Stimulated activated memory B cell treated with anti-CD40 and anti-IgM and Interleukin-4, amounts not matched to agents 10 μg/mL and 1 μg/mL and 100 μg/mL, for 72 hours (primary cell): ENCODE measurements around the gene INO80C.

ENCODE experiments used
- ATAC-seq: fragments of 150-1000 bp; cut with Tn5 transposase; 2 replicates; pipeline ENCODE4 v1.10.0; 2021
- H3K27ac Mint-ChIP-seq: one replicate; pipeline ENCODE4 v1.8.0; 2022; ENCODE audit warnings: mild to moderate bottlenecking, mixed read lengths
- H3K27me3 Mint-ChIP-seq: one replicate; pipeline ENCODE4 v1.8.0; 2022; ENCODE audit warnings: mixed read lengths
- H3K36me3 Mint-ChIP-seq: one replicate; pipeline ENCODE4 v1.8.0; 2022; ENCODE audit warnings: mixed read lengths
- H3K4me1 Mint-ChIP-seq: one replicate; pipeline ENCODE4 v1.8.0; 2022; ENCODE audit warnings: mixed read lengths
- H3K4me3 Mint-ChIP-seq: one replicate; pipeline ENCODE4 v1.8.0; 2022; ENCODE audit warnings: mild to moderate bottlenecking, moderate library complexity, mixed read lengths
- H3K9me3 Mint-ChIP-seq: one replicate; pipeline ENCODE4 v1.8.0; 2022; ENCODE audit warnings: mixed read lengths

The INO80C gene, protein sequence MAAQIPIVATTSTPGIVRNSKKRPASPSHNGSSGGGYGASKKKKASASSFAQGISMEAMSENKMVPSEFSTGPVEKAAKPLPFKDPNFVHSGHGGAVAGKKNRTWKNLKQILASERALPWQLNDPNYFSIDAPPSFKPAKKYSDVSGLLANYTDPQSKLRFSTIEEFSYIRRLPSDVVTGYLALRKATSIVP

DNA sequence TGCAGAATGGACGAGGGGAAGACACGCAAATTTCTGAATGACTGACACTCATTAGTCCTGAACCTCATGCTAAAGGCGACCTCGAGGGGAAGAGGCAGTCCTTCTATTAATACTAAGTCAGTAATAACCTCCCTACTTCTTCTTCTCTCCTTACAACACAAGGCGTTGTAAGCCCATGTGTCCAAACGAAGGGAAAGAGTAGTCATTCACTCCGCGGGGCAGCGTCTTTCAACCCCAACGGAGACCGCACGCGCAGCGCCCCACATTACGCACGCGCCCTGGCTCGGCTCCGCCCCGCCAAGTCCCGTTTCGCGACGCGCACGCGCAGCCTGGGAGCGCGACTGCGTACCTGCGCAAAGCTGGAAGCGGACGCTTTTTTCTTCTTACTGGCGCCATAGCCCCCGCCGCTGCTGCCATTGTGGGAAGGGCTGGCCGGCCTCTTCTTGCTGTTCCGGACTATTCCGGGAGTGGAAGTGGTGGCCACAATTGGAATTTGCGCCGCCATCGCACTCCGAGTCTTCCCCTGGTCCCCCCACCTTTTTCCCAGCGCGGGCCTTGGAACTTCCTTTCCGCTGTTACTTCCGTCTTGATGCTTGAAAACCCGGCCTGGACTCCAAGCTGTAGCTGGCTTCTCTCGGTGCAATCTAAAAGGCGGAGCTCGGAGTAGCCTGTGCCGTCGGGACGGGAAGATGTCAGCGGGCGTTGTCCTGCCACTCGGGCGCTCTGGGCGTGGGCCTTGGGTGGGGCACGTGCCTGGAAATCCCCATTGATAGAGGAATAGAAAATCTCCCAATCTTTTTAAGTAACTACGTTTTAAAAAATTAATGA, at the start of gene INO80C:
Gene INO80C, minus strand, starts transcription at position 591 of the 828 bp plus-strand sequence. Its CDS starts 86 bp downstream, at position 505.
- Mint-ChIP-seq H3K4me3 (peak within 1 kb of the TSS; percentile 90), H3K36me3 (peaks cover 5% of the 10 kb centered on the region), H3K27me3 (no peaks in the 10 kb centered on the region), H3K4me1 (peaks cover 41% of the 10 kb centered on the region), H3K27ac (peak within 1 kb of the TSS; percentile 93), H3K9me3 (no peaks in the 10 kb centered on the region)
- ATAC-seq: peak; percentile 96

DNA sequence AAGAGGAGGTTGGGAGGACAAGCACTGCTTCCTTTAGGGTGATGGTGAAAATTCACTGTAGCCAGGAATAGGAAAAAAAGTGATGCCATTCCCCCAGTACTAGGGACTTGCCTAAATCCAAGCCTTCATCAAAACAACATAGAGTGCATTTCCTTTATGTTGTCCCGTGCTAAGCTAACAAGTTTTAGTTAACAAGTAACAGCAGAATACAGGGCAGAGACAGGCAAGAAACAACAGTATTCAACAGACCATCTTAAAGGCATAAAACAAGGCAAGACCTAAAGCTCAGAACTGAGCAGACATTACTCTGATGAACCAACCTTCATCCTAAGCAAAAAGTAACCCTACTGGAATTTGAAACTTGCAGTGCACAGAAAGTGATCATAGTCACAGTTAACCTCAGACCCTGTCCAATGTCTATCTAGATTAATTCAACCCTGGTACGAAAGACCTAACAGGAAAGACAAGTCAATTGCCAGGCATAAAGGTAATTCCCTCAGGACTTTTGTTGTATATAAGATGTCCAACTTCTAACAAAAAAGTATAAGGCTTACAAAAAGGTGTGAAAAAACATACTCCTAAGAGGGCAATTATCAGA, 49.3 kb upstream of the INO80C start:
- Mint-ChIP-seq H3K27ac (no peak overlapping the region), H3K4me1 (no peaks in the 10 kb centered on the region), H3K4me3 (no peak overlapping the region), H3K27me3 (peaks cover 19% of the 10 kb centered on the region), H3K36me3 (no peaks in the 10 kb centered on the region), H3K9me3 (peaks cover 3% of the 10 kb centered on the region)
- ATAC-seq: no peak

DNA sequence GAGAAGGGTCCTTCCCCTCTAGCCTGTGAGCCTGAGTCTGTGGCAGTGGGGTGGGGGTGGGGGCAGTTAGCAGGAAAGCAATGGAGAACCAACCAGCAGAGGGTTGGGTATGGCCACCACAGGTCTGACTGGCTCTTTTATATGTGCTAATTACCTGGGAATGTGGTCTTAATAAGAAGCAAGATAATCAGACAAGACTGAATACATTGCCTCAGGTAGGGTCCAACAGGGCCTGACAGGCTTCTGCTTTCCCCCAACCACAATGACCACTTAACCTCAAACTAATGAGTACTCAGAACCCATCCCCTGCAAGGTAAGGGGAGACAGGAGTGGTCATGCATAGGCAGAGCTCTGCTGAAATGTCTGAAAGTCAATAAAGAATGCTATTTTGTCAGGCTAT, 44.6 kb upstream of the INO80C start:
- Mint-ChIP-seq H3K4me3 (no peak overlapping the region), H3K27me3 (peaks cover 19% of the 10 kb centered on the region), H3K9me3 (peaks cover 6% of the 10 kb centered on the region), H3K36me3 (no peaks in the 10 kb centered on the region), H3K4me1 (no peaks in the 10 kb centered on the region), H3K27ac (no peak overlapping the region)
- ATAC-seq: no peak

DNA sequence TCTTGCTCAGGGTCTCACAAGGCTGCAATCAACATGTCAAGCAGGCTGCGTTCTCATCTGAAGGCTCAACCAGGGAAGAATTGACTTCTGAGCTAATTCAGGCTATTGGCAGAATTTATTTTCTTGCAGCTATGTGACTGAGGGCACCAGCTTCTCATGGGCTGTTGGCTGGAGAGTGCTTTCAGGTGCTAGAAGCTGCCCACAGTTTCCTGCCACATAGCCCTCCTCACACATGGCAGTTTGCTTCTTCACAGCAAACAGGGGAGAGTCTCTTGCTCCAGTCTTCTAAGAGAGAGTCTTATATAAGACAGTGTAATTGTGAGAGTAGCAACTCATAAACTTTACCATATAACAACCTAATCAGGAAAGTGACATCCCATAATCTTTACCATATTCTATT, 37.5 kb upstream of the INO80C start:
- Mint-ChIP-seq H3K4me3 (no peak overlapping the region), H3K27ac (no peak overlapping the region), H3K36me3 (peaks cover 5% of the 10 kb centered on the region), H3K27me3 (peaks cover 13% of the 10 kb centered on the region), H3K9me3 (peaks cover 21% of the 10 kb centered on the region), H3K4me1 (no peaks in the 10 kb centered on the region)
- ATAC-seq: no peak

DNA sequence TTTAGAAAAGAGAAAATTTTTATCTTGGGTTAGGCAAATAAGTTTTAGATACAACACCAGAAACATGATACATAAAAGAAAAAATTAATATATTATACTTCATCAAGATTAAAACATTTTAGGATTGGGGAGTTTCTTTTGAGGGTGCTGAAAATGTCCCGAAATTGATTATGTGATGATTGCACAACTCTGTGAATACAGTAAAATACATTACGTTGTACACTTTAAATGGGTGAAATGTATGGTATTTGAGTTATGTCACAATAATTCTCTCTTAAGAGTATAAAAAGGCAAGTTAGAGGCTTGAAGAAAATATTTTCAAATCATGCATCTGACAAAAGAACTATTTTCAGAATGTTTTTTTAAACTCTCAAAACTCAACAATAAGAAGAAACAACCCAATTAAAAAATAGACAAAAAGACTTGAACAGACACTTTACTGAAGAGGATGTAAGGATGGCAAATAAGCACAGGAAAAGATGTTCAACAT, 36.2 kb upstream of the INO80C start:
- Mint-ChIP-seq H3K4me3 (no peak overlapping the region), H3K4me1 (no peaks in the 10 kb centered on the region), H3K9me3 (peaks cover 24% of the 10 kb centered on the region), H3K27me3 (peaks cover 27% of the 10 kb centered on the region), H3K36me3 (peaks cover 5% of the 10 kb centered on the region), H3K27ac (no peak overlapping the region)
- no peak for ATAC-seq

DNA sequence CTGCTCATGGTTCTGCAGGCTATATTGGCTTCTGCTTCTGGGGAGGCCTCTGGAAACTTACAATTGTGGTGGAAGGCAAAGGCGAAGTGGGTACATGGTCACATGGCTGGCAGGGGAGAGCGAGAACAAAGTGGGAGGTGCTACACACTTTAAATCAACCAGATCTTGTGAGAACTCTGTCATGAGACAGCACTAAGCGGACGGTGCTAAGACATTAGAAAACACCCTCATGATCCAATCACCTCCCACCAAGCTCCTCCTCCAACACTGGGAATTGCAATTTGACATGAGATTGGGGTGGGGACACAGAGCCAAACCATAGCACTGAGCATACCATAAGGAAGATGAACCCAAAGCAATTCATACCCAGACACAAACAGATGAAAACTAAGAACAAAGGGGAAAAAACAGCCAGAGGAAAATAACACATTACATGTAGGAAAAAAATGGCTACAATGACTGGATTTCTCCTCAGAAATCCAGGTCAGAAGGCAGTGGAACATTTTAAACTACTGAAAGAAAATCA, 31.1 kb upstream of the INO80C start:
- Mint-ChIP-seq H3K27ac (no peak overlapping the region), H3K9me3 (peaks cover 18% of the 10 kb centered on the region), H3K4me3 (no peak overlapping the region), H3K36me3 (no peaks in the 10 kb centered on the region), H3K27me3 (peaks cover 67% of the 10 kb centered on the region), H3K4me1 (peaks cover 9% of the 10 kb centered on the region)
- no peak for ATAC-seq

DNA sequence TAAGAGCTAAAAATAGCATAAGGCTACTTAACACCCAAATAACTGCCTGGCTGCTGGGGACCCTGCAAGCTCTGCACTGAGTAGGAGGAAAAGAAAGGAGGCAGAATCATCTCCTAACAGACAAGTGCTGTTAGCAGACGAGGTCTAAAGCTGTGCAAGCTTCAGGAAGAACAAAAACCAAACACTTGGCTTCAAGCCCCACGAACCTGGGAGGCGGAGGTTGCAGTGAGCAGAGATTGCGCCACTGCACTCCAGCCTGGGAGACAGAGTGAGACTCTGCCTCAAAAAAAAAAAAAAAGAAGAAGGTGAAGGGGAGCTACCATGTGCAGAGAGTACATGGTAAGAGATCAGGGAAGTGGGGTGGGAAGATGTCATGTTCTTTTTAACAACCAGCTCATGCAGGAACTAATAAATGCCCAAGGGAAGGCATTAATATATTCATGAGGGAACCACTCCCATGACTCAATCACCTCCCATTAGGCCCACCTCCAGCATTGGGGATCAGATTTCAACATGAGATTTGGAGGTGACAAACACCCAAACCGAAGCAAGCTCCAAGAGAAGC, 28.8 kb upstream of the INO80C start:
- no peaks in the 10 kb centered on the region for H3K36me3 Mint-ChIP-seq
- H3K27ac Mint-ChIP-seq: no peak overlapping the region
- H3K9me3 Mint-ChIP-seq: peaks cover 18% of the 10 kb centered on the region
- no peak overlapping the region for H3K4me3 Mint-ChIP-seq
- no peak for ATAC-seq
- peaks cover 81% of the 10 kb centered on the region for H3K27me3 Mint-ChIP-seq
- H3K4me1 Mint-ChIP-seq: peaks cover 13% of the 10 kb centered on the region

DNA sequence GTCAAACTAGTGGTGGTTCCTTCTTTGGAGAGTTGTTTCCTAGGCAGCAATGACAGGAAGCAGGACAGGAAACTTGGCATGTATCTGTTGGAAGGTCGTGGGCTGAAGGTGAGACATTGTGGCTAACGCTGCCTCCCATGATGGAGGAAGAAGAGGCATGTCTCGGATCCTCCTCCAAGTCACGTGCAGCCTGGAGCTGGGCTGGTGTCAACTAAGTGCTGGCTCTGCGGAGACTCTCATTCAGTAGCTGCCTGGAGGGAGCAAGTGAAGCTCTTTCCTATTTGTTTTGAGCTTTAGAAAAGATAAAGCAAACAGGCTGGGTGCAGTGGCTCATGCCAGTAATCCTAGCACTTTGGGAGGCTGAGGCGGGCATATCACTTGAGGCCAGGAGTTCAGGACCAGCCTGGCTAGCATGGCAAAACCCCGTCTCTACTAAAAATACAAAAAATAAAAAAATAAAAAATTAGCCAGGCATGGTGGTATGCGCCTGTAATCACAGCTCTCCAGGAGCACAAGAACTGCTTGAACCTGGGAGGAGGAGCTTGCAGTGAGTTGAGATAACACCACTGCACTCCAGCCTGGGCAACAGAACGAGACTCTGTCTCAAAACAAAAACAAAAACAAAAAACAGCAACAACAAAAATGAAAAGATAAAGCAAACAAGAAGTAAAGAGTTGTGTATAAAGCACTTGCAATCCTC, 28.2 kb upstream of the INO80C start:
- ATAC-seq: no peak
- peaks cover 13% of the 10 kb centered on the region for H3K4me1 Mint-ChIP-seq
- no peak overlapping the region for H3K4me3 Mint-ChIP-seq
- H3K27me3 Mint-ChIP-seq: peaks cover 81% of the 10 kb centered on the region
- H3K27ac Mint-ChIP-seq: no peak overlapping the region
- peaks cover 17% of the 10 kb centered on the region for H3K9me3 Mint-ChIP-seq
- H3K36me3 Mint-ChIP-seq: no peaks in the 10 kb centered on the region

DNA sequence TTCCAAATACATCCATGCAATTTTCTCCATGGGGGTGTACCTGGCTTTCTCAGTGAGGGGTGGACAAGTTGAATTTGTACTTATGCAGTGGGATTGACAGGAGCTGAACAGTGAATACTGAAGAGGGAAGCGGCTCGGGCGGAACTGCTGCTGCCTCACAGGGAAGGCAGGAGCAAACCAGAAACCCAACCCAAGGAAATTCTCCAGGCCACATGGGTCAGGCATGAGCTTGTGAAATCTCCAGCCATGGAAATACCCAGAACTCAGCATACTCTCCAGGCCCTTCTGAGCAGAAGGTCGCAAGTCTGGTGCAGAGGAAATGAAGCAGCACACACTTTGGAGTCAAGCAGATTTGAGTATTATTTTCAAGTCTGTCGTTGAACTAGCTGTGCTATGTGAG, 26.5 kb upstream of the INO80C start:
- H3K4me3 Mint-ChIP-seq: no peak overlapping the region
- H3K27ac Mint-ChIP-seq: no peak overlapping the region

DNA sequence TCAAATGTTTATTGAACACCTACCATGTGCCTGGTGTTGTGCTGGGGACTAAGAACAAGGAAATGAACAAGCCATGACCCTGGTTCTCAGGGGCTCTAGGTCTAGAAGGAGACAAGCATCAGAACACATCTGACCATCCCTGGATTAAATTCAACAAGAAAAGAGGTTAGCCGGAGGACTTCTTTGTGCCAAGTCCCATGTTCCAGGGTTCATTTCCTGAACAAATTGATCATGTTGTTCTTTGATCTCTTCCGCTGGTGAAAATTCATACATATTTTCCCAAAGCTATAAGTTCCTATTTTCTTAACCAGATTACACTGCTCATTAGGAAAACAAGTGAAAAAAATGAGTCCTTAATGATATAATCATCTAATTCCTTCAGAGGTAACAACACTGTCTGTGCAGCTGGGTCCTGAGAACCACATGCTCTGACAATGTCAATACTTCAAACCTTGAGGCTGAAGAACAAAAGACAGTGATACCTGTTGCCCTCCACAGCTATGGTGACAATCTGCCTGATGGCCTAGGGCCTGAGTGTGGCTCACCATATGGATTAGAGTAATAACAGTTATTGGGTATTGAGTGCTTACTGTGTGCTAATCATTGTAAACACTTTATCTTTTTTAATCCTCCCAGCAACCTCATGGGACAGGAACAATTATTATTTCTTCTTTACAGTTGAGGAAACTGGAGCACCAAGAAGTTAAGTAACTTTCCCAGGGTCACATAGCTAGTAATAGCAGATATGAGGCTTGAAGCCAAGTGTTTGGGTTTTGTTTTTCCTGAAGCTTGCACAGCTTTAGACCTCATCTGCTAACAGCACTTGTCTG, 24.6 kb upstream of the INO80C start:
- ATAC-seq: no peak
- H3K27me3 Mint-ChIP-seq: peaks cover 47% of the 10 kb centered on the region
- no peaks in the 10 kb centered on the region for H3K36me3 Mint-ChIP-seq
- H3K9me3 Mint-ChIP-seq: no peaks in the 10 kb centered on the region
- H3K4me3 Mint-ChIP-seq: no peak overlapping the region
- no peak overlapping the region for H3K27ac Mint-ChIP-seq
- H3K4me1 Mint-ChIP-seq: peaks cover 13% of the 10 kb centered on the region

More for the DNA sequence above, 26.5 kb upstream of the INO80C start:
- ATAC-seq: no peak
- Mint-ChIP-seq H3K4me1 (peaks cover 13% of the 10 kb centered on the region), H3K36me3 (no peaks in the 10 kb centered on the region), H3K27me3 (peaks cover 66% of the 10 kb centered on the region), H3K9me3 (peaks cover 5% of the 10 kb centered on the region)

DNA sequence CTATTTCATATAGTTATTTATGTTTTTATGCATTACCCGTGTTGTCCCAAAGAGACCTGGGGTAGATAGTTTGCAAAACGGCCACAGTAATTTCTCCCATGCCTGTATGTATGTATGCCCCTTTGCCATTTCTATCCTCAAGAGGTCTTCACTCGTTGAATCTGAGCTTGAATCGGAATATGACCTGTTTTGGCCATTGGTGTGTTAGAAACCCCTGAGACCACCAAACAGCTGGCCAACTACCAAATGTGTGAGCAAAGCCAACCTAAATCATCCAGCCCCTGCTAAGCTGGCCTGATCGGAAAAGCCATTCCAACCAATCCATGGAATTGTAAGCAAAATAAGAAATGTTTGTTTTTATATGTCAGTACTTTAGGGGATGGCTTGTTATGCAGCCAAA, 23.4 kb upstream of the INO80C start:
- Mint-ChIP-seq H3K4me1 (peaks cover 9% of the 10 kb centered on the region), H3K36me3 (no peaks in the 10 kb centered on the region), H3K27me3 (peaks cover 37% of the 10 kb centered on the region), H3K9me3 (no peaks in the 10 kb centered on the region), H3K4me3 (no peak overlapping the region), H3K27ac (no peak overlapping the region)
- no peak for ATAC-seq

DNA sequence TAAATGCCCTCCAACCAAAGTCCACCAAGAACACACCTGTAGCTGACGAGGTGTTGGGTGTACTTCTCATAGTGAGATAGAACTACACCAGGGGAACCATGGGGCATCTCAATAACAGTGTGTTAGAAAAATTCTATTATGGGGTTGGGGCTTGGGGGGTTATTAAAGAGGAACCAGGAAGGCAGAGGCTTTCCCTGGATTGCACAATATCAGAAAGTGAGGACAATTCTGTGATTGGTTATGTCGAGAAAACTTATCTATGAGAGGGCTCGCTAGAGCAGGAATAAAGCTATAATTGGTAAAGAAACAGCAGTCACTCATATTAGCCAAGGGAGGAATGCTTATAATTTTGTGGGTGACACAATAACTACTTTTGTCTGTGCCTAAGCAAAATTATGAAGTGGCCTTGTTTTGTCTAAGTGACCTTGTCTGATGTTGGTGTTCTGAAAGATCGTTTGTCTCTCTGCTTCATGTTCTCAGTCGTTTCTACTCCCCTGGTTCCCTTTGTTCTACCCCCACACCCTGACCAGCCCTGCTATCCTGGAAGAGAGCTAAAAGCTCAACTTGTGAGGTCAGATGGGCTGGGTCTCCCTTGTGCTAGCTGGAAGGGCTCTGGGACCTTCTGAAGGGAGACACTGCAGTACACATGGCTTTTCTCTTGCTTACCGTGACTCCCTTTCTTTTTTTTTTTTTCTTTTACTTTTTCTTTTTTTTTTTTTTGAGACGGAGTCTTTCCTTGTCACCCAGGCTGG, 21.6 kb upstream of the INO80C start:
- Mint-ChIP-seq H3K4me1 (peaks cover 7% of the 10 kb centered on the region), H3K36me3 (no peaks in the 10 kb centered on the region), H3K27ac (no peak overlapping the region), H3K27me3 (peaks cover 19% of the 10 kb centered on the region), H3K9me3 (no peaks in the 10 kb centered on the region), H3K4me3 (no peak overlapping the region)
- no peak for ATAC-seq

DNA sequence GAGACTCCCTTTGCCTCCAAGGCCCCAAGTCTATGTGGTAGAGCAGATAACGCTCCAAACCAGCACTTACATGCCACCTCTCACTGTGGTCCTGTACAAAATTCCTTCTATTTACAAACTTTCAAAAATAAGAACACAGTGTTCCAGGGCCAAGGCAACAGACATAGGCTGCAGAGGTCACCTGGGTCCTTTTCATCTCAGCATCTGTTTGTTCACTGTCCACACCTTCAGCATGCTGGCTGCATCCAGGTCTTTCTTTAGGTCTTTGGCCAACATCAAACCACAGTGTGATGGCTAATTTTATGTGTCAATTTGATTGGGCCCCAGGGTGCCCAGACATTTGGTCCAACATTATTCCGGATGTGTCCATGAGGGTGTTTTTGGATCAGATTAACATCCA, 20.0 kb upstream of the INO80C start:
- ATAC-seq: no peak
- Mint-ChIP-seq H3K36me3 (no peaks in the 10 kb centered on the region), H3K4me1 (peaks cover 3% of the 10 kb centered on the region), H3K9me3 (no peaks in the 10 kb centered on the region), H3K4me3 (no peak overlapping the region), H3K27me3 (peaks cover 3% of the 10 kb centered on the region), H3K27ac (no peak overlapping the region)
